ENCODE measurements around the gene LPAR3.

- TF ChIP-seq, protein P1, sequence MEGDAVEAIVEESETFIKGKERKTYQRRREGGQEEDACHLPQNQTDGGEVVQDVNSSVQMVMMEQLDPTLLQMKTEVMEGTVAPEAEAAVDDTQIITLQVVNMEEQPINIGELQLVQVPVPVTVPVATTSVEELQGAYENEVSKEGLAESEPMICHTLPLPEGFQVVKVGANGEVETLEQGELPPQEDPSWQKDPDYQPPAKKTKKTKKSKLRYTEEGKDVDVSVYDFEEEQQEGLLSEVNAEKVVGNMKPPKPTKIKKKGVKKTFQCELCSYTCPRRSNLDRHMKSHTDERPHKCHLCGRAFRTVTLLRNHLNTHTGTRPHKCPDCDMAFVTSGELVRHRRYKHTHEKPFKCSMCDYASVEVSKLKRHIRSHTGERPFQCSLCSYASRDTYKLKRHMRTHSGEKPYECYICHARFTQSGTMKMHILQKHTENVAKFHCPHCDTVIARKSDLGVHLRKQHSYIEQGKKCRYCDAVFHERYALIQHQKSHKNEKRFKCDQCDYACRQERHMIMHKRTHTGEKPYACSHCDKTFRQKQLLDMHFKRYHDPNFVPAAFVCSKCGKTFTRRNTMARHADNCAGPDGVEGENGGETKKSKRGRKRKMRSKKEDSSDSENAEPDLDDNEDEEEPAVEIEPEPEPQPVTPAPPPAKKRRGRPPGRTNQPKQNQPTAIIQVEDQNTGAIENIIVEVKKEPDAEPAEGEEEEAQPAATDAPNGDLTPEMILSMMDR (conservative IDR thresholded peaks at IDR 0.05; ENCODE audit: low read depth in 2 of 2), result no peak
- TF ChIP-seq, protein P2, sequence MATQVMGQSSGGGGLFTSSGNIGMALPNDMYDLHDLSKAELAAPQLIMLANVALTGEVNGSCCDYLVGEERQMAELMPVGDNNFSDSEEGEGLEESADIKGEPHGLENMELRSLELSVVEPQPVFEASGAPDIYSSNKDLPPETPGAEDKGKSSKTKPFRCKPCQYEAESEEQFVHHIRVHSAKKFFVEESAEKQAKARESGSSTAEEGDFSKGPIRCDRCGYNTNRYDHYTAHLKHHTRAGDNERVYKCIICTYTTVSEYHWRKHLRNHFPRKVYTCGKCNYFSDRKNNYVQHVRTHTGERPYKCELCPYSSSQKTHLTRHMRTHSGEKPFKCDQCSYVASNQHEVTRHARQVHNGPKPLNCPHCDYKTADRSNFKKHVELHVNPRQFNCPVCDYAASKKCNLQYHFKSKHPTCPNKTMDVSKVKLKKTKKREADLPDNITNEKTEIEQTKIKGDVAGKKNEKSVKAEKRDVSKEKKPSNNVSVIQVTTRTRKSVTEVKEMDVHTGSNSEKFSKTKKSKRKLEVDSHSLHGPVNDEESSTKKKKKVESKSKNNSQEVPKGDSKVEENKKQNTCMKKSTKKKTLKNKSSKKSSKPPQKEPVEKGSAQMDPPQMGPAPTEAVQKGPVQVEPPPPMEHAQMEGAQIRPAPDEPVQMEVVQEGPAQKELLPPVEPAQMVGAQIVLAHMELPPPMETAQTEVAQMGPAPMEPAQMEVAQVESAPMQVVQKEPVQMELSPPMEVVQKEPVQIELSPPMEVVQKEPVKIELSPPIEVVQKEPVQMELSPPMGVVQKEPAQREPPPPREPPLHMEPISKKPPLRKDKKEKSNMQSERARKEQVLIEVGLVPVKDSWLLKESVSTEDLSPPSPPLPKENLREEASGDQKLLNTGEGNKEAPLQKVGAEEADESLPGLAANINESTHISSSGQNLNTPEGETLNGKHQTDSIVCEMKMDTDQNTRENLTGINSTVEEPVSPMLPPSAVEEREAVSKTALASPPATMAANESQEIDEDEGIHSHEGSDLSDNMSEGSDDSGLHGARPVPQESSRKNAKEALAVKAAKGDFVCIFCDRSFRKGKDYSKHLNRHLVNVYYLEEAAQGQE (IDR thresholded peaks at IDR 0.05; ENCODE audit: unreplicated experiment), result no peak
- TF ChIP-seq CREB1 (CRISPR knock-in tag; IDR thresholded peaks at IDR 0.05; ENCODE audit: low read depth), result no peak
Observed at GRCh38 chr1:84883286-84883685, 9.7 kb downstream of the LPAR3 start.

All from GM23338 (cell line).